ENCODE data around the gene EIF3M. TPM values are rescaled to one million over a fixed set of nuclear protein-coding genes. Genes with fewer than 3 reads are reported as not detected.

The EIF3M gene
- total RNA-seq, 4 donors from 2014 or later = 34.4 to 235 (median 147) TPM

DNA sequence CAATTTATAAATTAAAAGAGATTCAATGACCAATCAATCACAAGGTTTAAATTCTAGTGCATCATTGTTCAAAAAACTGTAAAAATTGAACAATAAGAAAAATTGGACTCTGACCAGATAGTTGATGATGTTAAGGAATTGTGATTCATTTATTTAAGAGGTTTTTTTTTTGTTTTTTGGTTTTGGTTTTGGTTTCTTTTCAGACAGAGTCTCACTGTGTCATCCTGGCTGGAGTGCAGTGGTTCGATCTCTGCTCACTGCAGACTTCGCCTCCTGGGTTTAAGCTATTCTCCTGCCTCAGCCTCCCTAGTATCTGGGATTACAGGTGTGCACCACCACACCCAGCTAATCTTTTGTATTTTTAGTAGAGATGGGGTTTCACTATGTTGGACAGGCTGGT, 17.1 kb upstream of the EIF3M start:
- Histone ChIP-seq H3K4me1 (no peaks in the 10 kb centered on the region), H3K27me3 (no peaks in the 10 kb centered on the region), H3K4me3 (no peak overlapping the region), H3K27ac (no peak overlapping the region), H3K36me3 (no peaks in the 10 kb centered on the region), H3K9me3 (no peaks in the 10 kb centered on the region)
- 88% methylated on average over 2 of the region's 2 CpGs for WGBS, 2 donors (ENCODE audit: low coverage in 1 of 2)
- DNase-seq = no peak
- intact Hi-C loops (cut with DNase I; ENCODE audit: low total_unique reads) = no loop called here
- in situ Hi-C loops (cut with MboI; ENCODE audit: low pct_ligation_motif_present in 1 of 4, low pct_unique_long_range_greater_than_20kb in 1 of 4, low sequenced_read_pairs in 3 of 4) = no loop called here
- TF ChIP-seq, protein P1, sequence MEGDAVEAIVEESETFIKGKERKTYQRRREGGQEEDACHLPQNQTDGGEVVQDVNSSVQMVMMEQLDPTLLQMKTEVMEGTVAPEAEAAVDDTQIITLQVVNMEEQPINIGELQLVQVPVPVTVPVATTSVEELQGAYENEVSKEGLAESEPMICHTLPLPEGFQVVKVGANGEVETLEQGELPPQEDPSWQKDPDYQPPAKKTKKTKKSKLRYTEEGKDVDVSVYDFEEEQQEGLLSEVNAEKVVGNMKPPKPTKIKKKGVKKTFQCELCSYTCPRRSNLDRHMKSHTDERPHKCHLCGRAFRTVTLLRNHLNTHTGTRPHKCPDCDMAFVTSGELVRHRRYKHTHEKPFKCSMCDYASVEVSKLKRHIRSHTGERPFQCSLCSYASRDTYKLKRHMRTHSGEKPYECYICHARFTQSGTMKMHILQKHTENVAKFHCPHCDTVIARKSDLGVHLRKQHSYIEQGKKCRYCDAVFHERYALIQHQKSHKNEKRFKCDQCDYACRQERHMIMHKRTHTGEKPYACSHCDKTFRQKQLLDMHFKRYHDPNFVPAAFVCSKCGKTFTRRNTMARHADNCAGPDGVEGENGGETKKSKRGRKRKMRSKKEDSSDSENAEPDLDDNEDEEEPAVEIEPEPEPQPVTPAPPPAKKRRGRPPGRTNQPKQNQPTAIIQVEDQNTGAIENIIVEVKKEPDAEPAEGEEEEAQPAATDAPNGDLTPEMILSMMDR (IDR thresholded peaks at IDR 0.05) = no peak
- TF ChIP-seq POLR2AphosphoS5 (IDR thresholded peaks at IDR 0.05) (no peak), POLR2A (IDR thresholded peaks at IDR 0.05) (no peak), EP300 (IDR thresholded peaks at IDR 0.05; ENCODE audit: low read depth) (no peak)

GRCh38 chr11:32567154-32567553, 16.5 kb upstream of the EIF3M start:
- intact Hi-C loops (cut with DNase I; ENCODE audit: low total_unique reads) = no loop called here
- TF ChIP-seq, protein P1 (IDR thresholded peaks at IDR 0.05) = no peak
- TF ChIP-seq EP300 (IDR thresholded peaks at IDR 0.05; ENCODE audit: low read depth) = no peak
- TF ChIP-seq POLR2A (IDR thresholded peaks at IDR 0.05) = no peak
- TF ChIP-seq POLR2AphosphoS5 (IDR thresholded peaks at IDR 0.05) = no peak

DNA sequence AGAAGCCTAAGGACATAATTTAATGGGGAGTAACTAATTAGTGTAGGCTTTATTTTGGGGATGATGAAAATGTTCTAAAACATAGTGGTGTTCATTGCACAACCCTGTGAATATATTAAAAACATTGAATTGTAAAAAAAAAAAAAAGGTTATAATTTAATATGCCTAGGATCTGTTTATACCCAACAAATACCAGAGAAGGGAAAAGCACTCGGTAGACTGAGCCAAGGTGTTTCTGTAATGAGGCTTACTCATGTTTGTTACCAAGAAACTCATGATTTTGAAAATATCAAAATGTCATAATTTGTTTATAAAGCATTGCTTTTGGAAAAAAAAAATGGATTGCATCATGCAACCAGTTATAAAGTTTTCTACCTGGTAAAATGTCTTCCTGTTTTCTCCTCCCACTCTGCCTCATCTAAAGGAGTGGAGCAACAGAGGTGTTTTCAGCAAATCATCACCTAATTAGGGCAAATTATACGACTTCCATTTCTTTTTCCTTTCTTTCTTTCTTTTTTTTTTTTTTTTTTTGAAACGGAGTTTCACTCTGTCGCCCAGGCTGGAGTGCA, 14.2 kb upstream of the EIF3M start:
- TF ChIP-seq POLR2A (IDR thresholded peaks at IDR 0.05) = no peak
- TF ChIP-seq, protein P1 (IDR thresholded peaks at IDR 0.05) = no peak
- no peak for TF ChIP-seq EP300 (IDR thresholded peaks at IDR 0.05; ENCODE audit: low read depth)
- no peak for TF ChIP-seq POLR2AphosphoS5 (IDR thresholded peaks at IDR 0.05)
- intact Hi-C loops (cut with DNase I; ENCODE audit: low total_unique reads) = no loop called here
- H3K4me3 ChIP-seq = no peak overlapping the region

More at GRCh38 chr11:32567154-32567553, 16.5 kb upstream of the EIF3M start:
- H3K4me1 ChIP-seq = no peaks in the 10 kb centered on the region
- no peak overlapping the region for H3K4me3 ChIP-seq
- no peaks in the 10 kb centered on the region for H3K27me3 ChIP-seq
- no peaks in the 10 kb centered on the region for H3K36me3 ChIP-seq
- WGBS, 2 donors (ENCODE audit: low coverage in 1 of 2) = 79 to 100% methylated on average over 1 of the region's 1 CpG
- no peak for DNase-seq
- H3K27ac ChIP-seq = no peak overlapping the region
- no peaks in the 10 kb centered on the region for H3K9me3 ChIP-seq
- in situ Hi-C loops (cut with MboI; ENCODE audit: low pct_ligation_motif_present in 1 of 4, low pct_unique_long_range_greater_than_20kb in 1 of 4, low sequenced_read_pairs in 3 of 4) = no loop called here

GRCh38 chr11:32571039-32571438, 12.6 kb upstream of the EIF3M start:
- Histone ChIP-seq H3K27ac (no peak overlapping the region), H3K4me3 (no peak overlapping the region), H3K4me1 (no peaks in the 10 kb centered on the region), H3K9me3 (no peaks in the 10 kb centered on the region), H3K36me3 (no peaks in the 10 kb centered on the region), H3K27me3 (no peaks in the 10 kb centered on the region)
- no peak for DNase-seq
- WGBS, 2 donors (ENCODE audit: low coverage in 1 of 2) = 49 to 61% methylated on average over 10 of the region's 10 CpGs
- intact Hi-C loops (cut with DNase I; ENCODE audit: low total_unique reads) (no loop called here), in situ Hi-C loops (cut with MboI; ENCODE audit: low pct_ligation_motif_present in 1 of 4, low pct_unique_long_range_greater_than_20kb in 1 of 4, low sequenced_read_pairs in 3 of 4) (no loop called here)
- TF ChIP-seq POLR2AphosphoS5 (IDR thresholded peaks at IDR 0.05) (no peak), POLR2A (IDR thresholded peaks at IDR 0.05) (no peak), EP300 (IDR thresholded peaks at IDR 0.05; ENCODE audit: low read depth) (no peak)
- TF ChIP-seq, protein P1 (IDR thresholded peaks at IDR 0.05) = no peak

More for the DNA sequence above, 14.2 kb upstream of the EIF3M start:
- Histone ChIP-seq H3K27ac (no peak overlapping the region), H3K9me3 (no peaks in the 10 kb centered on the region), H3K36me3 (no peaks in the 10 kb centered on the region), H3K27me3 (no peaks in the 10 kb centered on the region), H3K4me1 (no peaks in the 10 kb centered on the region)
- WGBS, 2 donors (ENCODE audit: low coverage in 1 of 2) = 48 to 54% methylated on average over 2 to 4 of the region's 4 CpGs
- no peak for DNase-seq
- in situ Hi-C loops (cut with MboI; ENCODE audit: low pct_ligation_motif_present in 1 of 4, low pct_unique_long_range_greater_than_20kb in 1 of 4, low sequenced_read_pairs in 3 of 4) = no loop called here

Data from transverse colon (tissue), 4 donors.